Loucy (cell line): ENCODE measurements around the gene PTCD1.
"Not testable (repeated sequence)": the region's sequence is repeated elsewhere in the genome, so short reads cannot be mapped to it uniquely, and the experiment has no call there.

Experiments used
- H2AFZ ChIP-seq: fragments of 200-600 bp; sonication (generic); 2 replicates; pipeline ENCODE4 v1.6.0; 2016; ENCODE audit warnings: antibody characterized with exemption, mild to moderate bottlenecking, low read length, moderate library complexity
- H3F3A ChIP-seq: fragments of 200-600 bp; 2 replicates; pipeline ENCODE4 v1.6.0; 2016; ENCODE audit warnings: antibody characterized with exemption, low read depth, mild to moderate bottlenecking
- H3K27me3 ChIP-seq: fragments of 200-600 bp; sonication (generic); 2 replicates; pipeline ENCODE4 v1.6.1; 2014; ENCODE audit warnings: low read length, mild to moderate bottlenecking; ENCODE audit not compliant: insufficient read depth, poor library complexity, severe bottlenecking
- H3K36me3 ChIP-seq: fragments of 200-600 bp; sonication (generic); 2 replicates; pipeline ENCODE4 v1.6.1; 2016; ENCODE audit warnings: low read length; ENCODE audit not compliant: insufficient read depth
- H3K4me1 ChIP-seq: fragments of 200-600 bp; sonication (generic); 2 replicates; pipeline ENCODE4 v1.5.1; 2014; ENCODE audit warnings: low read length, mild to moderate bottlenecking; ENCODE audit not compliant: insufficient read depth, poor library complexity, severe bottlenecking
- H3K4me2 ChIP-seq: fragments of 200-600 bp; sonication (generic); 2 replicates; pipeline ENCODE4 v1.6.0; 2014; ENCODE audit warnings: antibody characterized with exemption, low read length, low read depth, mild to moderate bottlenecking; ENCODE audit not compliant: poor library complexity, severe bottlenecking
- H3K4me3 ChIP-seq: fragments of 200-600 bp; sonication (generic); 2 replicates; pipeline ENCODE4 v1.5.1; 2014; ENCODE audit warnings: low read length, mild to moderate bottlenecking, mixed read lengths; ENCODE audit not compliant: poor library complexity, severe bottlenecking
- H3K79me2 ChIP-seq: fragments of 200-600 bp; sonication (generic); 2 replicates; pipeline ENCODE4 v1.6.1; 2014; ENCODE audit warnings: low read length; ENCODE audit not compliant: insufficient read depth
- H3K9ac ChIP-seq: fragments of 200-600 bp; sonication (generic); 2 replicates; pipeline ENCODE4 v1.6.0; 2014; ENCODE audit warnings: mild to moderate bottlenecking, low read depth, low read length, moderate library complexity; ENCODE audit not compliant: poor library complexity, severe bottlenecking
- H3K9me2 ChIP-seq: fragments of 200-600 bp; sonication (generic); replicated peaks from 2 replicates; pipeline ENCODE4 v1.6.1; 2016; ENCODE audit warnings: low read depth, low read length, mixed read lengths
- H3K9me3 ChIP-seq: fragments of 200-600 bp; sonication (generic); 2 replicates; pipeline ENCODE4 v1.6.1; 2014; ENCODE audit warnings: mild to moderate bottlenecking, antibody characterized with exemption, low read length, low read depth; ENCODE audit not compliant: insufficient read depth
- H4K20me1 ChIP-seq: fragments of 200-600 bp; sonication (generic); 2 replicates; pipeline ENCODE4 v1.6.0; 2014; ENCODE audit warnings: antibody characterized with exemption, low read length, mild to moderate bottlenecking; ENCODE audit not compliant: insufficient read depth, poor library complexity, severe bottlenecking
- CTCF ChIP-seq: fragments of 200-600 bp; sonication (generic); conservative IDR thresholded peaks from 2 replicates; pipeline ENCODE4 v1.5.1; 2014; ENCODE audit warnings: mild to moderate bottlenecking, antibody characterized with exemption, low read length
- EZH2phosphoT487 ChIP-seq: fragments of 200-600 bp; IDR thresholded peaks from 2 replicates; pipeline ENCODE4 v1.6.1; 2018; ENCODE audit warnings: antibody characterized with exemption, mild to moderate bottlenecking, moderate library complexity, borderline replicate concordance

PTCD1 gene

GRCh38 chr7:99381664-99382075, 56.9 kb downstream of the PTCD1 start:
- Histone ChIP-seq H2AFZ (no peak overlapping the region), H3K9ac (peak overlapping the region; percentile 46), H3K9me2 (no peaks in the 10 kb centered on the region), H3K4me3 (peak overlapping the region; percentile 55), H3K27me3 (no peaks in the 10 kb centered on the region), H3K4me1 (peaks cover 30% of the 10 kb centered on the region), H3F3A (no peaks in the 10 kb centered on the region), H4K20me1 (peaks cover 7% of the 10 kb centered on the region), H3K4me2 (peak overlapping the region; percentile 62), H3K79me2 (peaks cover 61% of the 10 kb centered on the region), H3K36me3 (peaks cover 7% of the 10 kb centered on the region; the same call in 1 of the 2 replicates), H3K9me3 (no peaks in the 10 kb centered on the region)
- no peak for TF ChIP-seq CTCF
- TF ChIP-seq EZH2phosphoT487: no peak

- H3K27me3 ChIP-seq: no peaks in the 10 kb centered on the region
- peaks cover 33% of the 10 kb centered on the region for H3K4me1 ChIP-seq
- H3K79me2 ChIP-seq: peaks cover 67% of the 10 kb centered on the region
- H3F3A ChIP-seq: no peaks in the 10 kb centered on the region
- H3K9me3 ChIP-seq: no peaks in the 10 kb centered on the region
- H2AFZ ChIP-seq: no peak overlapping the region
- TF ChIP-seq CTCF (no peak), EZH2phosphoT487 (no peak)
- peaks cover 11% of the 10 kb centered on the region for H4K20me1 ChIP-seq
- H3K4me2 ChIP-seq: peak overlapping the region; percentile 62
- H3K9ac ChIP-seq: peak overlapping the region; percentile 46
- peaks cover 7% of the 10 kb centered on the region; the same call in 1 of the 2 replicates for H3K36me3 ChIP-seq
- peak overlapping the region; percentile 55 for H3K4me3 ChIP-seq
- H3K9me2 ChIP-seq: no peaks in the 10 kb centered on the region
Measured at GRCh38 chr7:99380823-99381663, 57.6 kb downstream of the PTCD1 start.

- TF ChIP-seq CTCF (no peak), EZH2phosphoT487 (no peak)
- H3K4me1 ChIP-seq: peaks cover 33% of the 10 kb centered on the region
- H4K20me1 ChIP-seq: peaks cover 17% of the 10 kb centered on the region
- peak overlapping the region; percentile 62 for H3K4me2 ChIP-seq
- H2AFZ ChIP-seq: no peak overlapping the region
- H3K4me3 ChIP-seq: peak overlapping the region; percentile 55
- peak overlapping the region; percentile 46 for H3K9ac ChIP-seq
- H3K9me3 ChIP-seq: no peaks in the 10 kb centered on the region
- peaks cover 75% of the 10 kb centered on the region for H3K79me2 ChIP-seq
- no peaks in the 10 kb centered on the region for H3K9me2 ChIP-seq
- peaks cover 4% of the 10 kb centered on the region; the same call in 1 of the 2 replicates for H3K36me3 ChIP-seq
- H3F3A ChIP-seq: no peaks in the 10 kb centered on the region
- no peaks in the 10 kb centered on the region for H3K27me3 ChIP-seq
Measured at GRCh38 chr7:99380032-99380822, 58.4 kb downstream of the PTCD1 start.

GRCh38 chr7:99379693-99380031, 58.9 kb downstream of the PTCD1 start:
- H3K36me3 ChIP-seq, H3F3A ChIP-seq, H3K9me3 ChIP-seq, H3K27me3 ChIP-seq, H3K9me2 ChIP-seq, H2AFZ ChIP-seq: not testable (repeated sequence)
- peak overlapping the region; percentile 55 for H3K4me3 ChIP-seq
- H3K4me2 ChIP-seq: peak overlapping the region; percentile 62
- H3K9ac ChIP-seq: peak overlapping the region; percentile 43
- H3K4me1 ChIP-seq: peaks cover 33% of the 10 kb centered on the region
- peaks cover 81% of the 10 kb centered on the region for H3K79me2 ChIP-seq
- H4K20me1 ChIP-seq: peaks cover 22% of the 10 kb centered on the region
